Adipose tissue (tissue), 3 donors: ENCODE results near the gene FJX1. TPM values are rescaled to one million over a fixed set of nuclear protein-coding genes. Genes with fewer than 3 reads are reported as not detected.

Source experiments
- H3K27ac ChIP-seq: one replicate; pipeline ENCODE4 v1.5.1; 2013; ENCODE audit warnings: low read depth, low read length
- WGBS, 3 donors: extraction: QIAGEN DNeasy Blood & Tissue Kit; methylation state at CpG; one replicate each; pipeline ENCODE4 v1.1.7; 2013; 5-methylcytosine and 5-hydroxymethylcytosine counted together
- polyA plus RNA-seq, 3 donors: library from polyadenylated mRNA; stranded (reverse); fragments of 200-250 nt; gene quantifications; one replicate each; pipeline ENCODE4 v1.2.3, GENCODE V29; 2013
- donor health status: healthy with polysubstance abuse.
- donor health status: Bipolar disorder and iron deficiency.
- donor health status: healthy.

The FJX1 gene
- polyA plus RNA-seq, 3 donors = 2.3 to 32.2 (median 5.2) TPM

- 48 to 64% (median 63%) methylated on average over 5 of the region's 5 CpGs for WGBS, 3 donors
- H3K27ac ChIP-seq = no peak overlapping the region
These were observed 16.0 kb upstream of the FJX1 start for GRCh38 chr11:35602160-35602793.

- no peak overlapping the region for H3K27ac ChIP-seq
- WGBS, 3 donors = 91 to 97% (median 92%) methylated on average over 3 of the region's 3 CpGs
These were observed 15.3 kb upstream of the FJX1 start for GRCh38 chr11:35602979-35603378.

- no peak overlapping the region for H3K27ac ChIP-seq
- 43 to 49% (median 49%) methylated on average over 5 of the region's 5 CpGs for WGBS, 3 donors
These were observed 12.6 kb upstream of the FJX1 start for GRCh38 chr11:35605706-35606105.

GRCh38 chr11:35606206-35606605, 12.1 kb upstream of the FJX1 start:
- no peak overlapping the region for H3K27ac ChIP-seq
- WGBS, 3 donors = 78 to 85% (median 80%) methylated on average over 5 of the region's 5 CpGs

GRCh38 chr11:35608502-35608901, 9.8 kb upstream of the FJX1 start:
- WGBS, 3 donors = 82 to 89% (median 84%) methylated on average over 4 of the region's 4 CpGs
- H3K27ac ChIP-seq = no peak overlapping the region

- H3K27ac ChIP-seq = no peak overlapping the region
- WGBS, 3 donors = 79 to 83% (median 81%) methylated on average over 6 of the region's 6 CpGs
These were observed 8.6 kb upstream of the FJX1 start for GRCh38 chr11:35609656-35610055.

- H3K27ac ChIP-seq = no peak overlapping the region
- WGBS, 3 donors = 68 to 95% (median 92%) methylated on average over 7 of the region's 7 CpGs
These were observed 7.6 kb upstream of the FJX1 start for GRCh38 chr11:35610631-35611030.

- no peak overlapping the region for H3K27ac ChIP-seq
- WGBS, 3 donors = 46 to 76% (median 55%) methylated on average over 1 of the region's 1 CpG
These were observed 6.5 kb upstream of the FJX1 start for GRCh38 chr11:35611741-35612140.

GRCh38 chr11:35614939-35615569, 3.2 kb upstream of the FJX1 start:
- H3K27ac ChIP-seq = no peak overlapping the region
- WGBS, 3 donors = 28 to 58% (median 45%) methylated on average over 1 of the region's 1 CpG

- no peak overlapping the region for H3K27ac ChIP-seq
- 23 to 25% (median 24%) methylated on average over 8 of the region's 8 CpGs for WGBS, 3 donors
These were observed 2.0 kb upstream of the FJX1 start for GRCh38 chr11:35615921-35616900.

GRCh38 chr11:35617316-35617686, 959 bp upstream of the FJX1 start:
- WGBS, 3 donors = 49 to 71% (median 55%) methylated on average over 7 of the region's 7 CpGs
- H3K27ac ChIP-seq = no peak overlapping the region

GRCh38 chr11:35618497-35619115, 346 bp downstream of the FJX1 start:
- no peak overlapping the region for H3K27ac ChIP-seq
- 0 to 1% (median 0%) methylated on average over 59 to 91 of the region's 91 CpGs for WGBS, 3 donors

GRCh38 chr11:35619116-35619854, 1.0 kb downstream of the FJX1 start:
- no peak overlapping the region for H3K27ac ChIP-seq
- WGBS, 3 donors = 0 to 1% (median 1%) methylated on average over 69 to 84 of the region's 84 CpGs

- H3K27ac ChIP-seq = no peak overlapping the region
- WGBS, 3 donors = 6 to 13% (median 12%) methylated on average over 33 of the region's 33 CpGs
These were observed 1.8 kb downstream of the FJX1 start for GRCh38 chr11:35619855-35620640.

- 76 to 84% (median 78%) methylated on average over 2 of the region's 2 CpGs for WGBS, 3 donors
- H3K27ac ChIP-seq = no peak overlapping the region
These were observed 2.5 kb downstream of the FJX1 start for GRCh38 chr11:35620795-35621194.

- H3K27ac ChIP-seq = no peak overlapping the region
- 61 to 66% (median 65%) methylated on average over 2 of the region's 2 CpGs for WGBS, 3 donors
These were observed 3.4 kb downstream of the FJX1 start for GRCh38 chr11:35621620-35622019.

- no peak overlapping the region for H3K27ac ChIP-seq
- 48 to 68% (median 53%) methylated on average over 3 of the region's 3 CpGs for WGBS, 3 donors
These were observed 3.8 kb downstream of the FJX1 start for GRCh38 chr11:35622070-35622469.
